Measurements from ENCODE around the gene PCNX3. TPM values are rescaled to one million over a fixed set of nuclear protein-coding genes. Genes with fewer than 3 reads are reported as not detected.

The PCNX3 gene
- total and polyA plus RNA-seq, 2 donors (not counting 1 experiment from before 2014, with no cell fraction given) = 8.0 to 14.7 TPM

DNA sequence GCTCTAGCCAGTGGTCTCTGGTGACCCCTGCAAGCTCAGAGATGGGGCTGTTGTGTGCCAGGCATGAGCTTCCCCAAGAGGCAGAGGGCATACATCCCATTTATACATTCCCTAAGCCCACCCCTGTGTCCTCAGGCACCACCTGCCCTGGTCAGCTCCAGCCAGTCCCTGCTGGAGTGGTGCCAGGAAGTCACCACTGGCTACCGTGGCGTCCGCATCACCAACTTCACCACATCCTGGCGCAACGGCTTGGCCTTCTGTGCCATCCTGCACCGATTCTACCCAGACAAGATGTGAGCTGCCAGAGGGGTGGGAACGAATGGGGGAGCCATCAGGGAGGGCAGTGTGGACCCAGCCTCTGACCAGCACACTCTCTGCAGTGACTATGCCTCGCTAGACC is 31.5 kb upstream of the PCNX3 start:
- no peak overlapping the region for H3K4me2 ChIP-seq (ENCODE audit: extremely low read depth, insufficient read depth, low read length)
- no peaks in the 10 kb centered on the region for H3K79me2 ChIP-seq (ENCODE audit: control insufficient read depth, insufficient read depth, low read length)
- H3K27ac ChIP-seq (ENCODE audit: insufficient read depth, low read length) = no peak overlapping the region
- DNase-seq (ENCODE audit: low read depth in 2 of 2) = no peak
- H2AFZ ChIP-seq (ENCODE audit: low read length) = no peak overlapping the region
- H3K4me1 ChIP-seq (ENCODE audit: control insufficient read depth, extremely low read depth, insufficient read depth, low read length) = peaks cover 8% of the 10 kb centered on the region
- no peak overlapping the region for H3K4me3 ChIP-seq (replicated peaks in 1 of 4; ENCODE audit: control extremely low read depth in 1 of 4, insufficient read depth in 1 of 4, low read depth in 3 of 4, low read length in 4 of 4)
- no peak overlapping the region for H3K9ac ChIP-seq (ENCODE audit: insufficient read depth, low read length)
- no peaks in the 10 kb centered on the region for H3K9me3 ChIP-seq (ENCODE audit: control insufficient read depth, insufficient read depth, low read depth, low read length)
- H4K20me1 ChIP-seq (ENCODE audit: control insufficient read depth, extremely low read depth, insufficient read depth, low read length) = no peaks in the 10 kb centered on the region
- H3K36me3 ChIP-seq (ENCODE audit: control insufficient read depth, insufficient read depth, low read length) = peaks cover 26% of the 10 kb centered on the region
- H3K27me3 ChIP-seq (ENCODE audit: control insufficient read depth, insufficient read depth, low read length) = no peaks in the 10 kb centered on the region
- no peak for TF ChIP-seq EZH2 (IDR thresholded peaks at IDR 0.05; ENCODE audit: low read length, missing control alignments)
- TF ChIP-seq CTCF (conservative IDR thresholded peaks at IDR 0.05 in 1 of 2, IDR thresholded peaks at IDR 0.05 in 1 of 2; ENCODE audit: low read depth in 1 of 2, low read length in 2 of 2) = no peak

- no peak overlapping the region for H3K27ac ChIP-seq (ENCODE audit: insufficient read depth, low read length)
- no peak overlapping the region for H3K4me3 ChIP-seq (replicated peaks in 1 of 4; ENCODE audit: control extremely low read depth in 1 of 4, insufficient read depth in 1 of 4, low read depth in 3 of 4, low read length in 4 of 4)
- no peak overlapping the region for H2AFZ ChIP-seq (ENCODE audit: low read length)
- H4K20me1 ChIP-seq (ENCODE audit: control insufficient read depth, extremely low read depth, insufficient read depth, low read length) = no peaks in the 10 kb centered on the region
- H3K36me3 ChIP-seq (ENCODE audit: control insufficient read depth, insufficient read depth, low read length) = peaks cover 24% of the 10 kb centered on the region
- no peaks in the 10 kb centered on the region for H3K9me3 ChIP-seq (ENCODE audit: control insufficient read depth, insufficient read depth, low read depth, low read length)
- H3K9ac ChIP-seq (ENCODE audit: insufficient read depth, low read length) = no peak overlapping the region
- no peak for TF ChIP-seq EZH2 (IDR thresholded peaks at IDR 0.05; ENCODE audit: low read length, missing control alignments)
- TF ChIP-seq CTCF (conservative IDR thresholded peaks at IDR 0.05 in 1 of 2, IDR thresholded peaks at IDR 0.05 in 1 of 2; ENCODE audit: low read depth in 1 of 2, low read length in 2 of 2) = no peak
- peaks cover 8% of the 10 kb centered on the region for H3K4me1 ChIP-seq (ENCODE audit: control insufficient read depth, extremely low read depth, insufficient read depth, low read length)
- no peaks in the 10 kb centered on the region for H3K27me3 ChIP-seq (ENCODE audit: control insufficient read depth, insufficient read depth, low read length)
- DNase-seq (ENCODE audit: low read depth in 2 of 2) = no peak
- H3K4me2 ChIP-seq (ENCODE audit: extremely low read depth, insufficient read depth, low read length) = no peak overlapping the region
- no peaks in the 10 kb centered on the region for H3K79me2 ChIP-seq (ENCODE audit: control insufficient read depth, insufficient read depth, low read length)
Observed at GRCh38 chr11:65584723-65585171, 30.8 kb upstream of the PCNX3 start.

DNA sequence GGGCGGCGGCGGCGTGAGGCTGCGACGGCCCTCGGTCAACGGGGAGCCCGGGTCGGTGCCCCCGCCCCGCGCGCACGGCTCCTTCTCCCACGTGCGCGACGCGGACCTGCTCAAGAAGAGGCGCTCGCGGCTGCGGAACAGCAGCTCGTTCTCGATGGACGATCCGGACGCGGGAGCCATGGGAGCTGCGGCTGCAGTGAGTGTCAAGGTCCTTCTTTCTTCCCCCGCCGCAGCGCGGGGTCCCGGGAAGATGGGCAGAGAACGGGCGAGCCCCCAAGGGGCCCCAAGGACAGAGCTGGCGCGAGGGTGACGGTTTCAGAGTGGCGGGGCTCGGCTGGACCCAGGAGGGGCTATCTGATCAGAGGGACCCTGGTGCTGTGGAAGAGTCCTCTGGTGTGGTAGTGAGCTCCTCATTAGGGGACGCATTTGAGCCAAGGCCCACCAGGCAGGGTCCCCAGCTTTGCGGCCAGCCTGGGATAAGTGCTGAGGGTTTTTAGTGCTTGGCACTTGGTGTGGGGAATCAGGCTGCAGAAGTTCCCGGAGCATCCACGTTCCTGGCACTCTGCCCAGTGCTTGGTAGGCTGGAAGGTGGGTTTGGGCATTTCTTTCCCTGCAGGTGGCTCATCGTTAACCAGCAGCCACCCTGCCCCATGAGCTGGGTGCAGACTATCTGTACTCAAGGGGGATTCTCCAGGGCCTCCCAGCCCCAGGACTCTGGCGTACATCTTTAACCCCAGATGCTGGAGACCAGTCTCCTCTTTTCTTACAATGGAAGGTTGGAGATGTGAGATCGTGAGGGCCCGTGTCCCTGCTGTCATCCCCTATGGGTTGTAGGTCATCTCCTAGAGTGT is 30.0 kb upstream of the PCNX3 start:
- no peak overlapping the region for H3K4me2 ChIP-seq (ENCODE audit: extremely low read depth, insufficient read depth, low read length)
- H2AFZ ChIP-seq (ENCODE audit: low read length) = no peak overlapping the region
- H3K27ac ChIP-seq (ENCODE audit: insufficient read depth, low read length) = no peak overlapping the region
- peaks cover 8% of the 10 kb centered on the region for H3K4me1 ChIP-seq (ENCODE audit: control insufficient read depth, extremely low read depth, insufficient read depth, low read length)
- H3K9ac ChIP-seq (ENCODE audit: insufficient read depth, low read length) = no peak overlapping the region
- TF ChIP-seq EZH2 (IDR thresholded peaks at IDR 0.05; ENCODE audit: low read length, missing control alignments) = no peak
- no peaks in the 10 kb centered on the region for H3K27me3 ChIP-seq (ENCODE audit: control insufficient read depth, insufficient read depth, low read length)
- H3K79me2 ChIP-seq (ENCODE audit: control insufficient read depth, insufficient read depth, low read length) = no peaks in the 10 kb centered on the region
- no peaks in the 10 kb centered on the region for H3K9me3 ChIP-seq (ENCODE audit: control insufficient read depth, insufficient read depth, low read depth, low read length)
- H3K36me3 ChIP-seq (ENCODE audit: control insufficient read depth, insufficient read depth, low read length) = peaks cover 20% of the 10 kb centered on the region
- no peaks in the 10 kb centered on the region for H4K20me1 ChIP-seq (ENCODE audit: control insufficient read depth, extremely low read depth, insufficient read depth, low read length)
- H3K4me3 ChIP-seq (replicated peaks in 1 of 4; ENCODE audit: control extremely low read depth in 1 of 4, insufficient read depth in 1 of 4, low read depth in 3 of 4, low read length in 4 of 4) = no peak overlapping the region
- no peak for DNase-seq (ENCODE audit: low read depth in 2 of 2)
